GM18867 (cell line): ENCODE results near the gene SLC38A6.
"Not testable (repeated sequence)": the region's sequence is repeated elsewhere in the genome, so short reads cannot be mapped to it uniquely, and the experiment has no call there.

Experiments
- ATAC-seq: cut with Tn5 transposase; IDR thresholded peaks from one replicate; pipeline ENCODE4 v1.9.1; 2021; ENCODE audit warnings: mild to moderate bottlenecking, moderate library complexity; ENCODE audit not compliant: unreplicated experiment

SLC38A6 gene

GRCh38 chr14:61048640-61049039 lies 67.6 kb downstream of the SLC38A6 start:
- ATAC-seq: no peak

- no peak for ATAC-seq
These were observed 69.4 kb downstream of the SLC38A6 start for GRCh38 chr14:61050417-61050816.

- no peak for ATAC-seq
These were observed 70.0 kb downstream of the SLC38A6 start for GRCh38 chr14:61051051-61051450.

GRCh38 chr14:61051621-61052020 lies 70.6 kb downstream of the SLC38A6 start:
- no peak for ATAC-seq

- no peak for ATAC-seq
These were observed 82.4 kb downstream of the SLC38A6 start for GRCh38 chr14:61063461-61063860.

GRCh38 chr14:61064210-61064609 lies 83.2 kb downstream of the SLC38A6 start:
- no peak for ATAC-seq

GRCh38 chr14:61064856-61065255 lies 83.8 kb downstream of the SLC38A6 start:
- no peak for ATAC-seq

- ATAC-seq: no peak
These were observed 84.6 kb downstream of the SLC38A6 start for GRCh38 chr14:61065656-61066055.

GRCh38 chr14:61072442-61072841 lies 91.4 kb downstream of the SLC38A6 start:
- not testable (repeated sequence) for ATAC-seq

- ATAC-seq: no peak
These were observed 93.8 kb downstream of the SLC38A6 start for GRCh38 chr14:61074852-61075251.

- ATAC-seq: no peak
These were observed 95.5 kb downstream of the SLC38A6 start for GRCh38 chr14:61076556-61076955.

GRCh38 chr14:61077437-61077836 lies 96.4 kb downstream of the SLC38A6 start:
- ATAC-seq: no peak

GRCh38 chr14:61077951-61078720 lies 97.1 kb downstream of the SLC38A6 start:
- ATAC-seq: no peak

GRCh38 chr14:61080591-61081010 lies 99.6 kb downstream of the SLC38A6 start:
- peak; percentile 80 for ATAC-seq

GRCh38 chr14:61088081-61088480 lies 107.0 kb downstream of the SLC38A6 start:
- no peak for ATAC-seq

- ATAC-seq: no peak
These were observed 108.2 kb downstream of the SLC38A6 start for GRCh38 chr14:61089126-61089750.

- ATAC-seq: no peak
These were observed 109.6 kb downstream of the SLC38A6 start for GRCh38 chr14:61090432-61091216.

- no peak for ATAC-seq
These were observed 110.7 kb downstream of the SLC38A6 start for GRCh38 chr14:61091657-61092273.

GRCh38 chr14:61098096-61098495 lies 117.1 kb downstream of the SLC38A6 start:
- ATAC-seq: not testable (repeated sequence)

GRCh38 chr14:61098721-61099120 lies 117.7 kb downstream of the SLC38A6 start:
- ATAC-seq: no peak

GRCh38 chr14:61099216-61099835 lies 118.3 kb downstream of the SLC38A6 start:
- ATAC-seq: no peak
